Mesothelial cell of epicardium (in vitro differentiated cells): ENCODE data around the gene RING1. TPM values are rescaled to one million over a fixed set of nuclear protein-coding genes. Genes with fewer than 3 reads are reported as not detected.

Experiments used
- DNase-seq, 2 experiments: peaks; one replicate each; pipeline ENCODE4 v3.0.0; 2021; ENCODE audit warnings: low spot score in 2 of 2; ENCODE audit not compliant: unreplicated experiment in 2 of 2
- H3K27ac Mint-ChIP-seq: 2 replicates; pipeline ENCODE4 v1.8.0; 2021; ENCODE audit warnings: mixed read lengths
- H3K27me3 Mint-ChIP-seq: 2 replicates; pipeline ENCODE4 v1.8.0; 2021; ENCODE audit warnings: low read depth, mixed read lengths
- H3K36me3 Mint-ChIP-seq: 2 replicates; pipeline ENCODE4 v1.8.0; 2021; ENCODE audit warnings: mixed read lengths
- H3K4me1 Mint-ChIP-seq: 2 replicates; pipeline ENCODE4 v1.8.0; 2021; ENCODE audit warnings: mixed read lengths
- H3K4me3 Mint-ChIP-seq: 2 replicates; pipeline ENCODE4 v1.8.0; 2021; ENCODE audit warnings: mild to moderate bottlenecking, moderate library complexity, mixed read lengths
- H3K9me3 Mint-ChIP-seq: 2 replicates; pipeline ENCODE4 v1.8.0; 2021; ENCODE audit warnings: mixed read lengths
- CTCF ChIP-seq: fragments of 200-600 bp; sonication (generic); IDR thresholded peaks from one replicate; pipeline ENCODE4 v1.5.0; 2021; ENCODE audit warnings: antibody characterized with exemption; ENCODE audit not compliant: unreplicated experiment
- total RNA-seq: library from RNA; stranded (reverse); gene quantifications from 3 replicates; pipeline ENCODE4 v1.2.1, GENCODE V29; 2021

RING1 gene
- total RNA-seq, 1 donor from 2014 or later = 59.0 TPM

DNA sequence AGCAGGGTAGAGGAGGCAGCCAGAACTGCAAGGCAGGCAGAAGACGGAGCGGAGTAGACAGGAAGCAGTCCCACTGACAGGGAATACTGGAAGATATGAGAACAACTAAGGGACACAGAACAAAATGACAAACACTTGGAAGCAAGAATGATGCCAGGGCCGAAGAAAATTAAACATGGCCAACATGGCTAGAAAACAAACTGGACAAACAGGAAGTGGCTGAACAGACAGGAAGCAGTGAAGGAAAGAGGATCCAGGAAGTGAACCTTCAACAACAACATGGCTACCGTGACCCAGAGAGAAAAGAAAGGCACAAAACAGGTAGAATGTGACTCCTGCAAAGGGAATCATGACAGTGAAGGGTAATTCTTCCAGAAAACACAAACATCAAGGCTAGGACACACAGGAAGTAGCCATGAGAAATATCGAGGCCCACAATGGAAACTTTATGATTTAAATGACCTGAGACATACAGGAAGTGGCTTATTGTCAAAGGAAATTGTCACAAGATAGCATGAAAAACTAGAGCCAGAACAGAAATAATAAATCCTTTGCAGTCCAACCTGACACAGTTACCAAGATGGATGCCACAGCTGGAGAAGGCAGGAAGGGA is 25.1 kb upstream of the RING1 start:
- Mint-ChIP-seq H3K27me3 (peaks cover 3% of the 10 kb centered on the region), H3K4me1 (peaks cover 5% of the 10 kb centered on the region), H3K4me3 (no peak overlapping the region), H3K27ac (no peak overlapping the region), H3K9me3 (peaks cover 4% of the 10 kb centered on the region), H3K36me3 (no peaks in the 10 kb centered on the region)
- no peak for DNase-seq
- TF ChIP-seq CTCF = no peak

- DNase-seq = no peak
- TF ChIP-seq CTCF = no peak
- Mint-ChIP-seq H3K4me3 (no peak overlapping the region), H3K27me3 (peaks cover 3% of the 10 kb centered on the region), H3K9me3 (peaks cover 4% of the 10 kb centered on the region), H3K36me3 (no peaks in the 10 kb centered on the region), H3K4me1 (no peaks in the 10 kb centered on the region), H3K27ac (no peak overlapping the region)
Measured at GRCh38 chr6:33185190-33185589, 23.1 kb upstream of the RING1 start.

- TF ChIP-seq CTCF = no peak
- Mint-ChIP-seq H3K36me3 (no peaks in the 10 kb centered on the region), H3K9me3 (peaks cover 4% of the 10 kb centered on the region), H3K4me1 (no peaks in the 10 kb centered on the region), H3K4me3 (no peak overlapping the region), H3K27ac (no peak overlapping the region), H3K27me3 (peaks cover 4% of the 10 kb centered on the region)
- no peak for DNase-seq
Measured at GRCh38 chr6:33185654-33186187, 22.6 kb upstream of the RING1 start.

DNA sequence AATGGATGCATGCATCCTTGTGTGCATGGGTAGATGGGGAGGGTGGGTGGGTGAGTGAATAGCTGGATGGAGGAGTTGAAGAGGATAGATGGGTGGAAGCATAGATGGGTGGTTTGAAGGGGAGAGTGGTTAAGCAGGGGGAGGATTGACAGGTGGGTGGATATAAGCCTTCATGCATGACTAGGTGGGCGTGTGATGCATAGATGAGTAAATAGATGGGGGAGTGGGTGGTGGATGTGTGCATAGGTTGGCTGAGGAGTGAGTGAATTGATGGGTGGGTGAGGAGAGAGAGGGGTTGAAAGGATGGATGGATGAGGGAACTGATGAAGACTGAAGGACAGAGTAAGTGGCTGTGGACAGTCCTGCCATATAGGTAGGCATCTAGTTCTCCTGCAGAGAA is 20.5 kb upstream of the RING1 start:
- Mint-ChIP-seq H3K9me3 (peaks cover 4% of the 10 kb centered on the region), H3K27ac (no peak overlapping the region), H3K4me1 (peaks cover 10% of the 10 kb centered on the region), H3K36me3 (no peaks in the 10 kb centered on the region), H3K4me3 (no peak overlapping the region), H3K27me3 (peaks cover 15% of the 10 kb centered on the region)
- TF ChIP-seq CTCF = no peak
- DNase-seq = no peak

- TF ChIP-seq CTCF = no peak
- Mint-ChIP-seq H3K27me3 (peaks cover 15% of the 10 kb centered on the region), H3K36me3 (no peaks in the 10 kb centered on the region), H3K4me1 (peaks cover 14% of the 10 kb centered on the region), H3K4me3 (no peak overlapping the region), H3K27ac (no peak overlapping the region), H3K9me3 (no peaks in the 10 kb centered on the region)
- no peak for DNase-seq
Measured at GRCh38 chr6:33189164-33189563, 19.1 kb upstream of the RING1 start.
